ENCODE data around the gene NOP9. TPM values are rescaled to one million over a fixed set of nuclear protein-coding genes. Genes with fewer than 3 reads are reported as not detected.

The NOP9 gene
- total RNA-seq, 3 donors from 2014 or later = 24.1 to 29.2 (median 29.1) TPM

DNA sequence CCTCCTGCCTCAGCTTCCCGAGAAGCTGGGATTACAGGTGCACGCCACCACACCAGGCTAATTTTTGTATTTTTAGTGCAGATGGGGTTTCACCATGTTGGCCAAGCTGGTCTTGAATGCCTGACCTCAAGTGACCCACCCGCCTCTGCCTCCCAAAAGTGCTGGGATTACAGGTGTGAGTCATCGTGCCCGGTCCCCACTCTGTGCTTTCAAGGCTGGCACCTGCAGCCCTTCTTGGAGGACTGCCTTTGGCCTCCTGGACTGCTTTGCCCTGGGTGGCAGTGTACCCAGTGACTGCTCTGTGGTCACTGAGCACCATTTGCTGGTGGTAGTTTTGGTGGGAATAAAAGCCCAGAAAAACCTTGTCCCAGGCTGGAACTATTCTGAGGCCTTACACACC lies 12.7 kb upstream of the NOP9 start:
- no peak for DNase-seq
- intact Hi-C loops (cut with DNase I, micrococcal nuclease) = no loop called here
- ATAC-seq = no peak

DNA sequence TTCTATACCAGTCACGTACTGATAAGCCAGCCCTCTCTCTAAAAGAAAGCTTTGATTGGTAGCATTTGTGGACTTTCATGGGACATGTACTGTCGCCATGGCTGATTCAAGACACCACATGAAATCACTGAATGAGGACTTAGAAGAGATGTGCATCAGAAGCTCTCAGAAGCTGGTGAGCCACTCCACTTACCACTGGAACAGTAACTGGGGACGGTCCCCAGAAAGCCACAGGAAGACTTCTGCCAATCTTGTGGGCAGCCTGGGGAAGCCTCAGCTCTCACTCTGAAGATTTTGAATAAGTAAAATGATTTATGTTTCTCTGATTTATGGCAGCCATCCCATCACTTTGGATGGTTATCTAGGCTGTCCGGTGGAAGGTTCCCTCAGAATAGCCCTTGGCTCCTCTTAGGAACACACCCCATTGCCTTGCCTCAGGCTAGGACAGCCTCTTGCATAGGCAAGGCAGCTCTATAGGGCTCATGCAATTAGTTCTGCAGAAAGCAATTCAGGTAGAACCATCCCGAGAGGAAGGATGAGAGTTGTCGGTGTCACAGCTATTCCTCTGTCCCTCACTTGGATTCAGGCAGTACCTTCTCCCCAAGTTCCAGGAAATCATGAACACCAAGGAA lies 9.9 kb upstream of the NOP9 start:
- DNase-seq (no peak), ATAC-seq (no peak)
- Histone ChIP-seq H3K36me3 (ENCODE audit: low read depth) (no peaks in the 10 kb centered on the region), H3K9me3 (no peaks in the 10 kb centered on the region), H3K4me3 (no peak overlapping the region), H3K4me1 (ENCODE audit: low read depth) (no peaks in the 10 kb centered on the region)
- intact Hi-C loops (cut with DNase I, micrococcal nuclease) = no loop called here
- TF ChIP-seq, protein P1, sequence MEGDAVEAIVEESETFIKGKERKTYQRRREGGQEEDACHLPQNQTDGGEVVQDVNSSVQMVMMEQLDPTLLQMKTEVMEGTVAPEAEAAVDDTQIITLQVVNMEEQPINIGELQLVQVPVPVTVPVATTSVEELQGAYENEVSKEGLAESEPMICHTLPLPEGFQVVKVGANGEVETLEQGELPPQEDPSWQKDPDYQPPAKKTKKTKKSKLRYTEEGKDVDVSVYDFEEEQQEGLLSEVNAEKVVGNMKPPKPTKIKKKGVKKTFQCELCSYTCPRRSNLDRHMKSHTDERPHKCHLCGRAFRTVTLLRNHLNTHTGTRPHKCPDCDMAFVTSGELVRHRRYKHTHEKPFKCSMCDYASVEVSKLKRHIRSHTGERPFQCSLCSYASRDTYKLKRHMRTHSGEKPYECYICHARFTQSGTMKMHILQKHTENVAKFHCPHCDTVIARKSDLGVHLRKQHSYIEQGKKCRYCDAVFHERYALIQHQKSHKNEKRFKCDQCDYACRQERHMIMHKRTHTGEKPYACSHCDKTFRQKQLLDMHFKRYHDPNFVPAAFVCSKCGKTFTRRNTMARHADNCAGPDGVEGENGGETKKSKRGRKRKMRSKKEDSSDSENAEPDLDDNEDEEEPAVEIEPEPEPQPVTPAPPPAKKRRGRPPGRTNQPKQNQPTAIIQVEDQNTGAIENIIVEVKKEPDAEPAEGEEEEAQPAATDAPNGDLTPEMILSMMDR (IDR thresholded peaks at IDR 0.05) = no peak

More for the DNA sequence above, 12.7 kb upstream of the NOP9 start:
- H3K4me1 ChIP-seq (ENCODE audit: low read depth) = no peaks in the 10 kb centered on the region
- H3K4me3 ChIP-seq = no peak overlapping the region
- H3K36me3 ChIP-seq (ENCODE audit: low read depth) = no peaks in the 10 kb centered on the region
- no peaks in the 10 kb centered on the region for H3K9me3 ChIP-seq
- TF ChIP-seq, protein P1 (IDR thresholded peaks at IDR 0.05) = no peak

DNA sequence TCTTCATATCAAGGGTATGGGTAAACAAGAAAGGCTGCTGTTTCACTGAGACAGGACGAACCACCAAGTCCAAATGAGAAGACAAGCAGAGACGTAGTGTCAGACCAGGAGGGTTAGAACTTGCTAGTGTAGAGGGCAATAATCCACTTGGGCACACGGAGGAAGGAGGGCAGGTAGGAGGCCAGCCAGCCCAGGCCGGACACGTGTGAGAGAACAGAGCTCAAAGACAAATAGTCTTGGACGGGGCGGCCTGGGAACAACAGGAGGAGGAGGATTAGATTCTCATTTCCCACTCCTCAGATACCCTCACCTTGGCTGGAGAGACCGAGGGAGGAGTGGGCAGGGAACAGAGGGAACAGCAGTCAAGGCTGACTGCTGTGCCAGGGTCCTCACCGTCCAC lies 8.9 kb upstream of the NOP9 start:
- intact Hi-C loops (cut with DNase I, micrococcal nuclease) = no loop called here
- ATAC-seq = no peak
- H3K9me3 ChIP-seq = no peaks in the 10 kb centered on the region
- no peak overlapping the region for H3K4me3 ChIP-seq
- no peaks in the 10 kb centered on the region for H3K36me3 ChIP-seq (ENCODE audit: low read depth)
- TF ChIP-seq, protein P1 (IDR thresholded peaks at IDR 0.05) = no peak
- DNase-seq = no peak
- no peaks in the 10 kb centered on the region for H3K4me1 ChIP-seq (ENCODE audit: low read depth)

DNA sequence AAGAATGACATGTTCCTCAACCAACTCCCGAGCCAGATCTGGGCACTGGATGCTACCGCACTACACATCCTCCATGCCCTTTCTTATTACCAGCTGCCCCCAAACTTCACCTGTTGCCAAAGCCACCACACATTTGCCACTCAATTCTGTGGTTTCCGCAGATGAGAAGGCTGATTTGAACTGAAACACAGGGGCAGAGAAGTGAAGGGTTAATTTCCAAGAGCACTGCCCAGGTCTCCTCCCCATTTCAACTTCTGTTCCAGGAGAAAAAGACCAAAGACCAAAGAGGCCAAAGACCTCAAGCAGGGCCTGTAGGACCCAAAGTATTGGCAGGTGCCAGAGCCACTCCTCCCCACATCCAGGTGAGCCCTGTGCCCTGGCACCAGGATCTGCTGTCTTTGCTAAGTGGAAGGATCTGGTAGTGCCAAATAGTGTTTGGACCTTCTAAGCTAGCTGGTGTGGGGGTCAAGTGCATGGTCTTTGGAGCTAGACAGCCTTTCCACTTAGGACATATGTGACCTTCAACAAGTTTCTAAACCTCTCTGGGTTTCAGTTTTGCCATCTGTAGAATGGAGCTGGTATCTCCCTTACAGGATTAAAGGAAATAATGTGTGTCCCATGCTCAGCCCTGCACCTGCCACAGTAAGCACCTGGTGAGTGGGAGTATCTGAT lies 8.1 kb upstream of the NOP9 start:
- peaks cover 4% of the 10 kb centered on the region for H3K36me3 ChIP-seq (ENCODE audit: low read depth)

DNA sequence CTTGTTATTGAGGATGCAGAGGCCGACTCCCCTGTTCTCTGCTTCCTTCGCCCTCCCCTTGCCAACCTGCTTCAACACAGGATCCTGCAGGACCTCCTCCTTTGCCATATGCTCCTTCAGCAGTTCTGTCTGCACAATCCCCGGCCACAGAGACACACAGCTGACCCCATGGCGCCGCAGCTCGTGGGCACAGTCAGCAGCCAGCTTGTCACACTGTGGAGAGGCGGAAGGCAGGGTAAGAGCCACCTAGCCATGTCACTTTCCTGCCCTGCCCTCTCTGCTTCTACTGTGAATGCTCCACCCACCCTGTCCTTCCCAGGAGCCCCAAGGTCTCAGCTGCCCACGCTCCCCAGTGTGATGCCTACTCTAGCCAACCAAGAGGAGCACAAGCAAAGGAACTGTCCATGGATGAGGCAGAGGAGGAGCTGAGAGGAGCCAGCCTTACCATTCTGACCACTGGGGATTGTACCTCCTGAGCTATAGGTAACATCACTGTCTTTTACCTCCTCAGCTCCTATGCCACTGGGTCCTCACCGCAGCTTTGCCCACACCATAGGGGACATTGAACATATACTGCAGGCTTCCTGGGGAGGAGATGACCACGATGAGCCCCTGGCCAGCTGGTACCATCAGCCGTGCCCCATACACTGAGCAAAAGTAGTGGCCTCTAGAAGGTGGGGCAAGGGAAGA lies 7.4 kb upstream of the NOP9 start:
- no peak for DNase-seq

More for the DNA sequence above, 8.1 kb upstream of the NOP9 start:
- ATAC-seq = no peak
- no peak for DNase-seq
- no peaks in the 10 kb centered on the region for H3K9me3 ChIP-seq
- no peaks in the 10 kb centered on the region for H3K4me1 ChIP-seq (ENCODE audit: low read depth)
- H3K4me3 ChIP-seq = no peak overlapping the region
- intact Hi-C loops (cut with DNase I, micrococcal nuclease) = no loop called here
- TF ChIP-seq, protein P1 (IDR thresholded peaks at IDR 0.05) = no peak

More for the DNA sequence above, 7.4 kb upstream of the NOP9 start:
- no peaks in the 10 kb centered on the region for H3K9me3 ChIP-seq
- no peaks in the 10 kb centered on the region for H3K4me1 ChIP-seq (ENCODE audit: low read depth)
- TF ChIP-seq, protein P1 (IDR thresholded peaks at IDR 0.05) = no peak
- ATAC-seq = no peak
- peaks cover 4% of the 10 kb centered on the region for H3K36me3 ChIP-seq (ENCODE audit: low read depth)
- no peak overlapping the region for H3K4me3 ChIP-seq
- intact Hi-C loops (cut with DNase I, micrococcal nuclease) = no loop called here
